Osteoblast (primary cell): ENCODE data around the gene ADAM21. TPM values are rescaled to one million over a fixed set of nuclear protein-coding genes. Genes with fewer than 3 reads are reported as not detected.
"Not testable (repeated sequence)": the region's sequence is repeated elsewhere in the genome, so short reads cannot be mapped to it uniquely, and the experiment has no call there.

ENCODE experiments used
- DNase-seq: peaks from one replicate; pipeline ENCODE4 v3.0.0; 2011; ENCODE audit warnings: low spot score, mixed read lengths; ENCODE audit not compliant: insufficient read length; ENCODE audit errors: missing footprints
- H2AFZ ChIP-seq: 2 replicates; pipeline ENCODE4 v1.6.0; 2011; ENCODE audit warnings: mild to moderate bottlenecking, low read length
- H3K27ac ChIP-seq: 2 replicates; pipeline ENCODE4 v1.5.1; 2011; ENCODE audit warnings: mild to moderate bottlenecking, low read depth, low read length, moderate library complexity
- H3K27me3 ChIP-seq: 2 replicates; pipeline ENCODE4 v1.6.0; 2012; ENCODE audit warnings: mild to moderate bottlenecking, control low read depth, inconsistent platforms, low read length, moderate library complexity; ENCODE audit not compliant: insufficient read depth
- H3K36me3 ChIP-seq: 2 replicates; pipeline ENCODE4 v1.5.1; 2011; ENCODE audit warnings: mild to moderate bottlenecking, low read length, control low read depth, moderate library complexity; ENCODE audit not compliant: insufficient read depth
- H3K4me1 ChIP-seq: 2 replicates; pipeline ENCODE4 v1.5.1; 2011; ENCODE audit warnings: mild to moderate bottlenecking, low read length, control low read depth, moderate library complexity; ENCODE audit not compliant: insufficient read depth
- H3K4me2 ChIP-seq: 2 replicates; pipeline ENCODE4 v1.6.0; 2011; ENCODE audit warnings: mild to moderate bottlenecking, low read length; ENCODE audit not compliant: insufficient read depth
- H3K4me3 ChIP-seq: fragments of 200-600 bp; sonication (generic); 3 replicates; pipeline ENCODE4 v1.5.1; 2012; ENCODE audit warnings: mild to moderate bottlenecking, low read length, inconsistent platforms; ENCODE audit not compliant: insufficient read depth
- H3K79me2 ChIP-seq: 2 replicates; pipeline ENCODE4 v1.6.0; 2012; ENCODE audit warnings: mild to moderate bottlenecking, low read length, control low read depth, inconsistent platforms; ENCODE audit not compliant: insufficient read depth
- H3K9me3 ChIP-seq: 2 replicates; pipeline ENCODE4 v1.5.1; 2011; ENCODE audit warnings: low read depth, low read length, control low read depth
- H4K20me1 ChIP-seq: 2 replicates; pipeline ENCODE4 v1.6.0; 2012; ENCODE audit warnings: mild to moderate bottlenecking, low read length, control low read depth; ENCODE audit not compliant: insufficient read depth
- CTCF ChIP-seq: IDR thresholded peaks from 2 replicates; pipeline ENCODE4 v1.5.1; 2011; ENCODE audit warnings: mild to moderate bottlenecking, low read depth, low read length, moderate library complexity; ENCODE audit errors: extremely low read depth
- total RNA-seq: library from RNA; depleted of rRNA; stranded (reverse); fragments of >200 nt; gene quantifications from 2 replicates; pipeline ENCODE4 v1.2.3, GENCODE V29; 2012

The ADAM21 gene
- total RNA-seq = under 0.01 TPM in 1 of 2 replicates, not detected in the other

DNA sequence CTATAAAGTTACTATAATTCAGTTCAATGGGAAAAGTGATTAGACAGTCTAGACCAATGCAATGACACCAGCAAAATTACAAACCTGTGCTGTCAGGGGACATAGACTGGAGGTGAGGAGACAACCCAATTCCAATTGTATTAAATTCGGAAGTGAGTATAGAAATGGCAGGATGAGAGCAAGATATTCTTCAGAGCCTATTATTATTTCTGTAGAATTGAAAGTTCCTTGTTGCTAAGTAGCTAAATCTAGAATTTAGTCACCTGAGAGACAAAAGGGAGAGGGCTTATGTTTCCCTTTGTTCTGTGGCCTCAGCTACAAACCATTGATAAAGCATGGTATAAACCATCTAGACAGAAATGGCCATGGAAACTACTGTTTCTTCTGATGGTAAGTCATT, at the start of gene ADAM21:
ADAM21 (plus strand) TSS at position 301 of the 400 bp plus-strand sequence. CDS start 5,326 bp downstream, outside the sequence.
- no peaks in the 10 kb centered on the region for H3K79me2 ChIP-seq
- H3K27me3 ChIP-seq = no peaks in the 10 kb centered on the region
- no peak for DNase-seq
- TF ChIP-seq CTCF = no peak
- no peak within 1 kb of the TSS for H2AFZ ChIP-seq
- H3K27ac ChIP-seq = no peak within 1 kb of the TSS
- no peaks in the 10 kb centered on the region for H3K36me3 ChIP-seq
- no peaks in the 10 kb centered on the region for H3K4me1 ChIP-seq
- no peaks in the 10 kb centered on the region for H3K9me3 ChIP-seq
- H4K20me1 ChIP-seq = no peaks in the 10 kb centered on the region
- H3K4me2 ChIP-seq = no peak within 1 kb of the TSS
- H3K4me3 ChIP-seq = no peak within 1 kb of the TSS

- not testable (repeated sequence) for H3K79me2 ChIP-seq, H3K9me3 ChIP-seq, H3K27me3 ChIP-seq, H3K36me3 ChIP-seq, H2AFZ ChIP-seq, H3K4me2 ChIP-seq, H3K4me3 ChIP-seq, H4K20me1 ChIP-seq, H3K4me1 ChIP-seq, H3K27ac ChIP-seq
- DNase-seq = peak; percentile 32
These were observed 48.6 kb upstream of the ADAM21 start for GRCh38 chr14:70403335-70403734.

DNA sequence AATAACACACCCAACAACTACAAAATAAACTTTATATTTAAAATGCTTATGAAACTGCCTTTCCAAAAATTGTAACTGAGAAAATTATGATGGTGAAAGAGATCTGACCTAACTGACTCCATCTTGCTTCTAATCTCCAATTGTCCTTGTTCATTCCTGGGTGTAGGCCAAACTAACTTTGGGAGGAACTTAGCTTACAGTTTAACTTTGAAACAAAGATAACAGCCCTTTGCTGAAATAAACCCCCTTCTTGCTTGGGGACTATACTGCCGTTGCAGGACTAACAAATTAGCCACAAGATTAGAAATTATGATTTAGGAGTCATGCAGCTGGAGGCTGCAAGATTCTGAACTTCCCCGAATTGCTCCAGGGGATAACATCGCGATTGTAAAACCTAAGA, 45.8 kb upstream of the ADAM21 start:
- not testable (repeated sequence) for H3K4me3 ChIP-seq, H3K79me2 ChIP-seq

DNA sequence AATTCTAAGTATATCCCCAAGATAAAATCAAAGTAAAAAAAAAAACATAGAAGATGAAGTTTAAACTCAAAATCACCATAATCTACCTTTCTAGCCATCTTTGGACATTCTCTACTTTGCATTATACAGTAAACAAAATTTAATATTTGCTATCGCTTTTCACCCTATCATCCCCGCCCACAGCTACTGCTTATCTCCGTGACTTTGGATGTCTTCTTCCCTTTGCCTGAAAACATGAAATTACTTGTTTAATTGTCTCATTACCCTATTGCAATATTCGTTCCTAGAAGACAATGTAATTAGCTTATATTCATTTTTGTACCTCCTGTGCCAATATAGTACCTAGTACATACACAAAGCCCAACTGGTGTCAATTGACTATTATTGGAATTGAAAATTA, 44.4 kb upstream of the ADAM21 start:
- Histone ChIP-seq H2AFZ (no peak overlapping the region), H3K4me3 (no peak overlapping the region), H3K9me3 (no peaks in the 10 kb centered on the region), H3K27me3 (no peaks in the 10 kb centered on the region), H3K4me1 (no peaks in the 10 kb centered on the region), H4K20me1 (peaks cover 8% of the 10 kb centered on the region), H3K36me3 (no peaks in the 10 kb centered on the region), H3K79me2 (peaks cover 14% of the 10 kb centered on the region), H3K27ac (no peak overlapping the region), H3K4me2 (no peak overlapping the region)
- DNase-seq = no peak
- TF ChIP-seq CTCF = no peak

More for the DNA sequence above, 45.8 kb upstream of the ADAM21 start:
- not testable (repeated sequence) for H3K27me3 ChIP-seq, H3K4me1 ChIP-seq, H3K4me2 ChIP-seq, H3K27ac ChIP-seq, H4K20me1 ChIP-seq, H2AFZ ChIP-seq, DNase-seq, H3K9me3 ChIP-seq, H3K36me3 ChIP-seq

DNA sequence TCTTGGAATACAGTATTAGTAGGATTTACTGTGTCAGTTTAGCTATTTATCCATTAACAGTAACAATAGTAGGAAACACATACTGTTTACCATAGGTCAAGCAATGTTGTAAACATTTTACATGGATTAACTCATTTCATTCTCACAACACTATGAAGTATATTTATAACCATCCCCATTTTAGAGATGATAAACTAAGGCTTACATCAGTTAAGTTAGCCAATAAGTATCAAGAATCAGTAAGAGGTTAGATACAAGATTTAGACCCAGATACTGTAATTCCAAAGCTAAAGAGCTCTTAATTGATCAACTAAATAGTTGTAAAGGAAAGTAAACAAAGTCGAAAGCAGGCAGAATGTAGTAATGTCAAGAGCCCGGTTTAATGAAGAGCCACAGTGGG, 36.2 kb upstream of the ADAM21 start:
- Histone ChIP-seq H4K20me1 (peaks cover 8% of the 10 kb centered on the region), H3K4me2 (peak overlapping the region; percentile 81), H3K27ac (no peak overlapping the region), H2AFZ (no peak overlapping the region), H3K79me2 (peaks cover 30% of the 10 kb centered on the region), H3K9me3 (no peaks in the 10 kb centered on the region), H3K36me3 (no peaks in the 10 kb centered on the region), H3K27me3 (no peaks in the 10 kb centered on the region), H3K4me1 (peaks cover 10% of the 10 kb centered on the region), H3K4me3 (no peak overlapping the region)
- DNase-seq = no peak
- TF ChIP-seq CTCF = no peak
